Measurements from ENCODE around the gene ZNF474. TPM values are rescaled to one million over a fixed set of nuclear protein-coding genes. Genes with fewer than 3 reads are reported as not detected.

ZNF474 gene
- total and polyA plus RNA-seq, 12 donors = 0.03 to 0.20 (median 0.19) TPM; not detected in 9

GRCh38 chr5:122118356-122118948, 10.9 kb upstream of the ZNF474 start:
- intact Hi-C loops (cut with DNase I) = no loop called here
- H3K36me3 ChIP-seq = no peaks in the 10 kb centered on the region
- no peaks in the 10 kb centered on the region for H3K27me3 ChIP-seq
- ATAC-seq (no peak), DNase-seq (no peak)
- no peaks in the 10 kb centered on the region for H3K4me1 ChIP-seq
- no peak overlapping the region for H3K4me3 ChIP-seq
- no peaks in the 10 kb centered on the region for H3K9me3 ChIP-seq
- TF ChIP-seq CTCF (IDR thresholded peaks at IDR 0.05) = no peak
- 81 to 84% methylated on average over 1 of the region's 1 CpG for WGBS, 2 donors
- no peak overlapping the region for H3K27ac ChIP-seq

GRCh38 chr5:122119205-122119604, 10.1 kb upstream of the ZNF474 start:
- H3K9me3 ChIP-seq = no peaks in the 10 kb centered on the region
- H3K4me3 ChIP-seq = no peak overlapping the region
- 67 to 70% methylated on average over 3 of the region's 3 CpGs for WGBS, 2 donors
- H3K27ac ChIP-seq = no peak overlapping the region
- no peaks in the 10 kb centered on the region for H3K27me3 ChIP-seq
- ATAC-seq (no peak), DNase-seq (no peak)
- no peaks in the 10 kb centered on the region for H3K36me3 ChIP-seq
- no peak for TF ChIP-seq CTCF (IDR thresholded peaks at IDR 0.05)
- H3K4me1 ChIP-seq = no peaks in the 10 kb centered on the region
- intact Hi-C loops (cut with DNase I) = no loop called here

GRCh38 chr5:122120493-122120892, 8.9 kb upstream of the ZNF474 start:
- Histone ChIP-seq H3K27ac (no peak overlapping the region), H3K36me3 (no peaks in the 10 kb centered on the region), H3K27me3 (no peaks in the 10 kb centered on the region), H3K4me3 (no peak overlapping the region), H3K9me3 (no peaks in the 10 kb centered on the region), H3K4me1 (no peaks in the 10 kb centered on the region)
- no peak for TF ChIP-seq CTCF (IDR thresholded peaks at IDR 0.05)
- no peak for DNase-seq
- 84 to 86% methylated on average over 2 of the region's 2 CpGs for WGBS, 2 donors
- ATAC-seq = no peak
- intact Hi-C loops (cut with DNase I) = no loop called here

GRCh38 chr5:122120957-122121356, 8.4 kb upstream of the ZNF474 start:
- Histone ChIP-seq H3K27ac (no peak overlapping the region), H3K9me3 (no peaks in the 10 kb centered on the region), H3K4me1 (no peaks in the 10 kb centered on the region), H3K36me3 (no peaks in the 10 kb centered on the region), H3K4me3 (no peak overlapping the region), H3K27me3 (no peaks in the 10 kb centered on the region)
- intact Hi-C loops (cut with DNase I) = no loop called here
- TF ChIP-seq CTCF (IDR thresholded peaks at IDR 0.05) = no peak
- DNase-seq (no peak), ATAC-seq (no peak)
- 85 to 90% methylated on average over 2 of the region's 2 CpGs for WGBS, 2 donors
